ENCODE data around the gene CACNB2.

Gene CACNB2

GRCh38 chr10:18194634-18195033, 54.4 kb downstream of the CACNB2 start:
- TF ChIP-seq, protein P1, sequence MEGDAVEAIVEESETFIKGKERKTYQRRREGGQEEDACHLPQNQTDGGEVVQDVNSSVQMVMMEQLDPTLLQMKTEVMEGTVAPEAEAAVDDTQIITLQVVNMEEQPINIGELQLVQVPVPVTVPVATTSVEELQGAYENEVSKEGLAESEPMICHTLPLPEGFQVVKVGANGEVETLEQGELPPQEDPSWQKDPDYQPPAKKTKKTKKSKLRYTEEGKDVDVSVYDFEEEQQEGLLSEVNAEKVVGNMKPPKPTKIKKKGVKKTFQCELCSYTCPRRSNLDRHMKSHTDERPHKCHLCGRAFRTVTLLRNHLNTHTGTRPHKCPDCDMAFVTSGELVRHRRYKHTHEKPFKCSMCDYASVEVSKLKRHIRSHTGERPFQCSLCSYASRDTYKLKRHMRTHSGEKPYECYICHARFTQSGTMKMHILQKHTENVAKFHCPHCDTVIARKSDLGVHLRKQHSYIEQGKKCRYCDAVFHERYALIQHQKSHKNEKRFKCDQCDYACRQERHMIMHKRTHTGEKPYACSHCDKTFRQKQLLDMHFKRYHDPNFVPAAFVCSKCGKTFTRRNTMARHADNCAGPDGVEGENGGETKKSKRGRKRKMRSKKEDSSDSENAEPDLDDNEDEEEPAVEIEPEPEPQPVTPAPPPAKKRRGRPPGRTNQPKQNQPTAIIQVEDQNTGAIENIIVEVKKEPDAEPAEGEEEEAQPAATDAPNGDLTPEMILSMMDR (IDR thresholded peaks at IDR 0.05): no peak

DNA sequence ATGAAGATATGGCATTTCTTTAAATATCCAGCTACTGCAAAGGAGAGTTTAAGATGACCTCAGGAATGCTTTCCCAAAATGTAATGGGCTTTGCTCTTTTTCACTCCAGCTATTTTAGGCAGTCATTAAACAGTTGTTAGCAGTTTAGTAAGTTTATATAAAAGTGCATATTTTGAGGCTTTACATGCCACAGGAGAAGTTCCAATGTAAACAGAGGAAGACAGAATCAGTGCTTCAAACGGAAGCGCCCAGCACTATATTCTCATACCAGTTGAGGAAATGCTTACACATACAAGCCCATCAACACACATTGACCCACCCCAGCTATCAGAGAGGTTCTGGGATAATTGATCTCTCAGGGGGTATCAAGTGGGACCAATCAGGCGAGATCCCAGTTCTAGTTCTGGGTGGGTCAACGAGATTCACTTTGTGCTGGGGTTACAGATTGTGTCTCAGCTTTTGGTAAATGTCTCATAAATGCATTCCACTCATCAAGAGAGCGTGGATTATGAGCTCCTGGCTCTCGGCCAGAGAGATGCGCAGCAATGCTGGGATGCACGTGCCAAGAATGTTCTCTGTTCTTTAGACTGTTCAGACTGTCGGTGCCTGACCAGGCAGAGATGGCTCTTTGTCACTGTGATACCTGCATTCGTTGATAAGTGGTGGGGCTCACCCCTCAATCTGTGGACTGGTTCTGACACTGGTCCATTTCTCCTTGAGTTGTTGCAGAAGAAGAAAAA, 55.0 kb downstream of the CACNB2 start:
- TF ChIP-seq, protein P1 (IDR thresholded peaks at IDR 0.05): no peak

GRCh38 chr10:18196806-18197550, 56.8 kb downstream of the CACNB2 start:
- TF ChIP-seq, protein P1 (IDR thresholded peaks at IDR 0.05): no peak

- TF ChIP-seq, protein P1 (IDR thresholded peaks at IDR 0.05): no peak
Measured at GRCh38 chr10:18197706-18198105, 57.5 kb downstream of the CACNB2 start.

- TF ChIP-seq, protein P1 (IDR thresholded peaks at IDR 0.05): no peak
Measured at GRCh38 chr10:18201877-18202276, 61.7 kb downstream of the CACNB2 start.

DNA sequence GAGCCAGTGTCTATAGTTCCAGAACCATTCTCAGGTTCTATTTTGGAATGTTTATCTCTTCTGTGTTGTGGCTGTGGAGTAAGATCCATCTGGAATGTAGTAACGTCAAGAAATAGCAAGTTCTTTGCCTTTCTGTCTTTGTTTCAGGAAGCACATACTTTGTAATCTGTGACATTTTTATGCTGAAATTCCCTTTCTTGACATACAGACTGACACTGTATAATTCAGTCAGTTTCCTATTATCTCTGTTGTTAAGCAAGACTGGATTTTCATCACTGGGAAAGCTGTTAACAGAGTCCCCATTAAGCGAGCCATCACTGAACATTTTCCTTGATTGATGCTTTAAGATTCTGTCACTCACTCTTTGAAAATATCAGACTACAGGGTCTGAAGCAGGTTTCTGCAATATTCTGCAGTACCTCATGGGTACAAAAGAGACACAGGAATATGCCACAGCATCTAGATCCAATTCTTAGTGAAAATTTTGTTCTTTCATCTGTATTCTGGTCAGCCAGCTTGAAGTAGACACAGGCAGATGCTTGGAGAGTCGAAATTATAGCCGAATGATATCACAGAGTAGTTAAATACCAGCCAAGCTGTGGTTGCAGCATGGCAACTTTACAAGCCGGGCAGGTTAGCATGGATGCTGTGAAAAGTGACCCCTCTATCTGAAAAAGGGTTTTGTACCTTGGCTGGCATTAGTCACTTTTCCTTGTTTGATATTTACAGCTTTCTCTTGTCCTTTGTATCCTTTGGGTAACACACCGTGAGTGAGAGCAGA, 62.6 kb downstream of the CACNB2 start:
- TF ChIP-seq, protein P1 (IDR thresholded peaks at IDR 0.05): no peak

GRCh38 chr10:18203471-18203870, 63.2 kb downstream of the CACNB2 start:
- TF ChIP-seq, protein P1 (IDR thresholded peaks at IDR 0.05): no peak

Data from LNCAP (cell line).